Natural killer cell (primary cell): ENCODE results near the gene TMEM62. TPM values are rescaled to one million over a fixed set of nuclear protein-coding genes. Genes with fewer than 3 reads are reported as not detected.
A peak's percentile ranks its signal among the peaks of the same experiment; 100 is the strongest.

Experiments used
- ATAC-seq, 3 donors: fragments of 150-1000 bp in 2 of 3; fragments of 200-7000 bp in 1 of 3; cut with Tn5 transposase; 1 replicate in 1 of 3; 2 replicates in 2 of 3; pipeline ENCODE4 v1.10.0; 2021; ENCODE audit warnings: mild to moderate bottlenecking in 2 of 3, moderate library complexity in 2 of 3
- DNase-seq, 2 donors: peaks; one replicate each; pipeline versions ENCODE4 v3.0.0 to v3.0.0-alpha.2; 2013 to 2021; ENCODE audit warnings: mixed read lengths in 1 of 2
- H3K27ac ChIP-seq: one replicate; pipeline ENCODE4 v1.5.1; 2013; ENCODE audit warnings: mild to moderate bottlenecking, low read length
- H3K27me3 ChIP-seq: one replicate; pipeline ENCODE4 v1.6.1; 2013; ENCODE audit warnings: low read length; ENCODE audit not compliant: control insufficient read depth, insufficient read depth
- H3K36me3 ChIP-seq: one replicate; pipeline ENCODE4 v1.6.1; 2013; ENCODE audit warnings: low read length; ENCODE audit not compliant: control insufficient read depth, insufficient read depth
- H3K4me1 ChIP-seq: one replicate; pipeline ENCODE4 v1.6.1; 2013; ENCODE audit warnings: low read length; ENCODE audit not compliant: control insufficient read depth, insufficient read depth
- H3K4me3 ChIP-seq: one replicate; pipeline ENCODE4 v1.5.1; 2013; ENCODE audit warnings: low read length
- H3K9me3 ChIP-seq: one replicate; pipeline ENCODE4 v1.6.1; 2013; ENCODE audit warnings: low read length; ENCODE audit not compliant: control insufficient read depth, insufficient read depth
- H3K27ac Mint-ChIP-seq, 2 donors: one replicate each; pipeline ENCODE4 v1.8.0; 2022; ENCODE audit warnings: mild to moderate bottlenecking in 2 of 2, mixed read lengths in 2 of 2, moderate library complexity in 1 of 2
- H3K27me3 Mint-ChIP-seq, 2 donors: one replicate each; pipeline ENCODE4 v1.8.0; 2022; ENCODE audit warnings: low read depth in 2 of 2, mixed read lengths in 2 of 2
- H3K36me3 Mint-ChIP-seq: one replicate; pipeline ENCODE4 v1.8.0; 2022; ENCODE audit warnings: mixed read lengths
- H3K4me1 Mint-ChIP-seq, 2 donors: one replicate each; pipeline ENCODE4 v1.8.0; 2022; ENCODE audit warnings: mixed read lengths in 2 of 2
- H3K4me3 Mint-ChIP-seq: one replicate; pipeline ENCODE4 v1.8.0; 2022; ENCODE audit warnings: mild to moderate bottlenecking, moderate library complexity, mixed read lengths
- H3K9me3 Mint-ChIP-seq, 2 donors: one replicate each; pipeline ENCODE4 v1.8.0; 2022; ENCODE audit warnings: mixed read lengths in 2 of 2
- CTCF ChIP-seq: fragments of 200-600 bp; IDR thresholded peaks from one replicate; pipeline ENCODE4 v1.8.0; 2022; ENCODE audit warnings: antibody characterized with exemption
- WGBS: methylation state at CpG from one replicate; pipeline ENCODE4 v1.1.7; 2013; ENCODE audit warnings: missing lambda C conversion rate; ENCODE audit not compliant: insufficient coverage; 5-methylcytosine and 5-hydroxymethylcytosine counted together
- intact Hi-C: fragments of 100-400 bp; cut with micrococcal nuclease; formaldehyde crosslinking; loops from one replicate; pipeline ENCODE4 v1.14.2; 2022
- total RNA-seq, 4 donors: library from RNA; stranded (reverse); fragments of 120-200 nt in 1 of 4; gene quantifications; one replicate each; pipeline versions ENCODE4 v1.2.3 to v1.2.4, GENCODE V29; 2013 to 2022

Gene TMEM62
- total RNA-seq, 3 donors from 2014 or later (not counting 1 experiment from before 2014, with no cell fraction given): 39.4 to 43.8 (median 40.8) TPM

- no peak for ATAC-seq
- no peak for TF ChIP-seq CTCF
- peaks cover 0 to 2% of the 10 kb centered on the region in 2 donors for H3K9me3 Mint-ChIP-seq
- no peak overlapping the region for H3K27ac Mint-ChIP-seq
- H3K27me3 Mint-ChIP-seq: peaks cover 0 to 7% of the 10 kb centered on the region in 2 donors
- H3K36me3 Mint-ChIP-seq: no peaks in the 10 kb centered on the region
- Histone ChIP-seq H3K4me1 (peaks cover 7% of the 10 kb centered on the region), H3K4me3 (no peak overlapping the region), H3K27ac (no peak overlapping the region), H3K9me3 (peaks cover 4% of the 10 kb centered on the region), H3K36me3 (no peaks in the 10 kb centered on the region), H3K27me3 (no peaks in the 10 kb centered on the region)
- 100% methylated on average over 3 of the region's 4 CpGs for WGBS
- no peak for DNase-seq
- H3K4me3 Mint-ChIP-seq: no peak overlapping the region
- peaks cover 2 to 7% of the 10 kb centered on the region in 2 donors for H3K4me1 Mint-ChIP-seq
- intact Hi-C loops: no loop called here
These were observed 4.4 kb upstream of the TMEM62 start for GRCh38 chr15:43128980-43129335.

GRCh38 chr15:43132830-43133429, 456 bp upstream of the TMEM62 start:
- DNase-seq (no peak), ATAC-seq (no peak)
- H3K27ac ChIP-seq: peak overlapping the region; percentile 74
- H3K4me1 Mint-ChIP-seq: peaks cover 16 to 25% of the 10 kb centered on the region in 2 donors
- no peaks in the 10 kb centered on the region for H3K27me3 ChIP-seq
- peak overlapping the region; percentile 94 for H3K4me3 Mint-ChIP-seq
- H3K9me3 Mint-ChIP-seq: peaks cover 0 to 2% of the 10 kb centered on the region in 2 donors
- H3K4me3 ChIP-seq: peak overlapping the region; percentile 54
- peaks cover 12% of the 10 kb centered on the region for H3K4me1 ChIP-seq
- WGBS: 32% methylated on average over 19 of the region's 20 CpGs
- no peak for TF ChIP-seq CTCF
- H3K27me3 Mint-ChIP-seq: peaks cover 0 to 7% of the 10 kb centered on the region in 2 donors
- H3K36me3 Mint-ChIP-seq: no peaks in the 10 kb centered on the region
- H3K36me3 ChIP-seq: peaks cover 15% of the 10 kb centered on the region
- intact Hi-C loops: loop anchor here (1.0 kb wide), 1 partner anchor 27 kb away; the partner anchor contains the start of gene UBR1
- peak overlapping the region; percentile 89 to 97 for H3K27ac Mint-ChIP-seq
- H3K9me3 ChIP-seq: peaks cover 4% of the 10 kb centered on the region

GRCh38 chr15:43134157-43134635, 810 bp downstream of the TMEM62 start:
- peak overlapping the region; percentile 54 for H3K4me3 ChIP-seq
- no peak for TF ChIP-seq CTCF
- intact Hi-C loops: no loop called here
- ATAC-seq (no peak), DNase-seq (no peak)
- peak overlapping the region; percentile 74 for H3K27ac ChIP-seq
- peaks cover 0 to 2% of the 10 kb centered on the region in 2 donors for H3K9me3 Mint-ChIP-seq
- H3K9me3 ChIP-seq: no peaks in the 10 kb centered on the region
- H3K36me3 ChIP-seq: peaks cover 23% of the 10 kb centered on the region
- WGBS: 13% methylated on average over 12 of the region's 12 CpGs
- peaks cover 12% of the 10 kb centered on the region for H3K4me1 ChIP-seq
- H3K4me3 Mint-ChIP-seq: peak overlapping the region; percentile 90
- H3K27me3 Mint-ChIP-seq: peaks cover 0 to 7% of the 10 kb centered on the region in 2 donors
- peak overlapping the region; percentile 84 to 97 for H3K27ac Mint-ChIP-seq
- no peaks in the 10 kb centered on the region for H3K27me3 ChIP-seq
- peaks cover 9% of the 10 kb centered on the region for H3K36me3 Mint-ChIP-seq
- peaks cover 16 to 29% of the 10 kb centered on the region in 2 donors for H3K4me1 Mint-ChIP-seq
